Coronary artery (tissue), 2 donors: ENCODE results near the gene KLC1.

ENCODE experiments used
- DNase-seq: peaks from one replicate; pipeline ENCODE4 v3.0.0-alpha.2; 2017; ENCODE audit warnings: low spot score
- H3K27ac ChIP-seq, 2 donors: fragments of 200-600 bp; sonication (generic); one replicate each; pipeline ENCODE4 v1.5.1; 2016 to 2019
- H3K4me3 ChIP-seq: fragments of 200-600 bp; sonication (generic); 2 replicates; pipeline ENCODE4 v1.5.1; 2016; ENCODE audit warnings: mild to moderate bottlenecking, moderate library complexity
- TF ChIP-seq, protein P1 (sequence below): fragments of 200-600 bp; sonication (generic); IDR thresholded peaks from one replicate; pipeline ENCODE4 v1.5.1; 2019; ENCODE audit warnings: antibody characterized with exemption

KLC1 gene

DNA sequence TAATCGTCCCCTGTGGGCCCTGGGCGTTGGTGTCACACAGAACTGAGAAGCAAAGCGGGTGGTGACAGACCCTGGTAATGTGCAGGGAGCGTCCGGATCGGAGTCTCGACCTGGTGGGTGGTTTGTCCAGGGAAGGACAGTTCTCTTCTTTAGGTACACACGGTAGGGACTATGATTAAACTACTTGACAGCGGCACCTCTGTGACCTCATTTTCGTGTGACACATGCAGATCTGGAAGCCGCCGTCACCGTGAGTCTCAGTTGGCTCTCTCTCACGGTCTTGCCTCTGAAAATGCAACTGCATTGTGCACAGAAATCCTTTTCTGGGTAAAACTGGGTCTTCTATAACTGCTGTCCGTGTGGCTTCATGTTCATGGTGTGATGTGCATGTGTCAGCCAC, 54.1 kb downstream of the KLC1 start:
- no peak for DNase-seq
- Histone ChIP-seq H3K27ac (no peak overlapping the region), H3K4me3 (no peak overlapping the region)
- TF ChIP-seq, protein P1, sequence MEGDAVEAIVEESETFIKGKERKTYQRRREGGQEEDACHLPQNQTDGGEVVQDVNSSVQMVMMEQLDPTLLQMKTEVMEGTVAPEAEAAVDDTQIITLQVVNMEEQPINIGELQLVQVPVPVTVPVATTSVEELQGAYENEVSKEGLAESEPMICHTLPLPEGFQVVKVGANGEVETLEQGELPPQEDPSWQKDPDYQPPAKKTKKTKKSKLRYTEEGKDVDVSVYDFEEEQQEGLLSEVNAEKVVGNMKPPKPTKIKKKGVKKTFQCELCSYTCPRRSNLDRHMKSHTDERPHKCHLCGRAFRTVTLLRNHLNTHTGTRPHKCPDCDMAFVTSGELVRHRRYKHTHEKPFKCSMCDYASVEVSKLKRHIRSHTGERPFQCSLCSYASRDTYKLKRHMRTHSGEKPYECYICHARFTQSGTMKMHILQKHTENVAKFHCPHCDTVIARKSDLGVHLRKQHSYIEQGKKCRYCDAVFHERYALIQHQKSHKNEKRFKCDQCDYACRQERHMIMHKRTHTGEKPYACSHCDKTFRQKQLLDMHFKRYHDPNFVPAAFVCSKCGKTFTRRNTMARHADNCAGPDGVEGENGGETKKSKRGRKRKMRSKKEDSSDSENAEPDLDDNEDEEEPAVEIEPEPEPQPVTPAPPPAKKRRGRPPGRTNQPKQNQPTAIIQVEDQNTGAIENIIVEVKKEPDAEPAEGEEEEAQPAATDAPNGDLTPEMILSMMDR = no peak

DNA sequence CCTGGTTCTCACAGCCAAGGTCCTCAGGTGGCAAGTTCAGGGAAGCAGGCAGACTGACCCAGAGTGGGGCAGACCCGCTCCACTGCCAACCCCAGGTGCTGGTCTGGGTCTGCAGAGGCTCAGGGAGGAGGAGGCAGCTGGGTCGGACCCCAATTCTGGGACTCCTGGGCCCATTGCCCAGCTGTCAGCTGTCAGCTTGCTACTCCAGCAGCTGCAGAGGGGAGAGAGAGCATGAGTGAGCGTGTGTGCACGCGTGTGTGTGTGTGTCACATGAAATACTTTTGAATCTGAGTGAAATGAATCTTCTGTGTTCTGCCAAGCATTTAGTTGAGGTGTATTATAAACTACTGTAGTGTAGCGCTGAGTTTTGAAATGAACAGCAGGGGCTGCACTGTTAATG, 55.5 kb downstream of the KLC1 start:
- DNase-seq = no peak
- H3K27ac ChIP-seq = no peak overlapping the region
- no peak overlapping the region for H3K4me3 ChIP-seq
- TF ChIP-seq, protein P1 = no peak

DNA sequence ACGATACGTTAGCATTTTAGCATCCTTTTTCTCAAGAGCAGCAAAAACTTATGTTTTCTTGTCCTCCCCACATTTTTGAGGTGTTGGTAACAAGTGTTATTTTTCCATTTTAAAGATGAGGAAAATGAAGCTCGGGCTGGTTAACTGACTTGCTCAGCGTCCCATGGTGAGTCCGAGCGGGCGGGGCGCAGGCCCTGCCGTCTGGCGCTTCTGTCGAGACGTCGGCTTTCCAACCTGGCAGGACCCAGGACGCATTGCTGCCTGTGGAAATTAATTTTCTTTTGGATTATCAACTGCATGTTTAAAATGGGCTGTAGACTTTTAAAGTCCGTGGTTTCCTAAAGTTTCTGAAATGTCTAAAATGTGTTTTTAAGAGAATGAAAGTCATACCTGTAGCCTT, 55.9 kb downstream of the KLC1 start:
- DNase-seq = no peak
- no peak overlapping the region for H3K27ac ChIP-seq
- TF ChIP-seq, protein P1 = no peak
- H3K4me3 ChIP-seq = no peak overlapping the region

DNA sequence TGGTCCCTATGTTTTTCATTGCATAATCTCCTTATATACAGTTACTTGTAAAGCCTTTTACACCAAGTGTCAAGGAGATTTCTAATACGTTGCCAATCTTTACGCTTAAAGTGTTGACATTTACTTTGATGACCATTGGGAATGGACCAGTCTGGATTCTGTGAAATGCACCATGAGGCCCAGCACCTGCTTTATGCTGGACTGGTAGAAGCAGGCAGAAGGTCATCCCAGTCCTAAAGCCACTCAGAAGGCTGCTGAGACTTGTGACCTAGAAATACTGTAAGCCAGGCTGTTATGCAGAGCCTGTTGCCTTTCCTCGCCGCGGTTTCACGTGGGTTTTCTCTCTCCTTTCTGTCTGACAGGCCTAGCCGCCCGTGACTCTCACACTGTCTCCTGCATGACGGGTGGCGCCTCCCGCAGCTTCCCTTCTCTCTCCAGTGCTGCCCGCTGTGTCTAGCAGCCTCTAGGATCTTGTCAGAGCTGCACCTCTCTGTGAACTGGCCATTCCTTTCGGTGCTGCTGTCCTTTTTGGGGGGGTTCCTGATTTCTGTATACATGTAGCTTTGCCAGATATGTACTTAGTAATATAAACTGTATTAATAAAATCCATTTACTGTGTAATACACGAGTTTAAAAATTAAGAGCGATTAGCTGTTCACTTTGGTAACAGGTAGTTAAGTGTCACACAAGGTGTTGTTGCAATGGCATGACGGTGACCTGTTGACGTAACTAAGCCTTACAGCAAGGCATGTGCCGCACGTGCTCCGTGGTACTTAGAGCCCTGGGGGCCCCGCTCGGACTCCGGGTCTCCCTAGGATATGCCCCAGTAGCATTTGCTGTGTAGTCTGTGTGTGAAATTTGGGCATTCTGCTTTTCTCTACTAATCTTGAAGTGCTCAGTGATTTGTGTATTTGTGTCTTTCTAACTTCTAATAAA, 56.5 kb downstream of the KLC1 start:
- TF ChIP-seq, protein P1 = no peak
- no peak for DNase-seq
- no peak overlapping the region for H3K27ac ChIP-seq
- H3K4me3 ChIP-seq = no peak overlapping the region

DNA sequence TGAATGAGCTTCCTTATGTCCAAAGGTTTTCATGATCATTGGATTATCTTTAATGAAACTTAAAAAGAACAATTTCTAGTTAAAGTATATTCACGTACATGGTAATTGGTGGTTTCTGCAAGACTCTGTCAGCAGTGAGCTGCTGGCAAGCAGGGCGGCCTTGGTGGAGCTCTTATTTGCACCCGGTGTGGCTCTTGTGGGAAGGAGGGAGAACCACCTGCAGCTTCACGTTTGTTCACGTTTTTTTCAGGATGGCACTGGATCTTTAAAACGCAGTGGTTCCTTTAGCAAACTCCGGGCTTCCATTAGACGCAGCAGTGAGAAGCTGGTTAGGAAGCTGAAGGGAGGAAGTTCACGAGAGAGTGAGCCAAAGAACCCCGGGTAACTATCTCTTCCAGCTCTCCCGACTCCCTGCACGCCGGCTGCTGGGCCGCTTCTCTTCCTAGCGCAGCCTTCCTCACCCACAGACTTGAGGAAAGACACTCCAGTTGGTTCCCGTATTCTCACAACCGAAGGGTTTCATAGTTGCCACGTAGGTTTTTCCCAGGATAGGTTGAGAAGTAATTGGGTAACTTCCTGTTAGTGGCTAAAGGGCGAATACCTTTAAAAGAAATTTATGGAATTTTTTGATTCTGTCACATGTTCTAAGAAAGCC, 57.9 kb downstream of the KLC1 start:
- TF ChIP-seq, protein P1 = no peak
- Histone ChIP-seq H3K27ac (peak overlapping the region in 1 of 2 donors; percentile 80), H3K4me3 (no peak overlapping the region)
- no peak for DNase-seq

DNA sequence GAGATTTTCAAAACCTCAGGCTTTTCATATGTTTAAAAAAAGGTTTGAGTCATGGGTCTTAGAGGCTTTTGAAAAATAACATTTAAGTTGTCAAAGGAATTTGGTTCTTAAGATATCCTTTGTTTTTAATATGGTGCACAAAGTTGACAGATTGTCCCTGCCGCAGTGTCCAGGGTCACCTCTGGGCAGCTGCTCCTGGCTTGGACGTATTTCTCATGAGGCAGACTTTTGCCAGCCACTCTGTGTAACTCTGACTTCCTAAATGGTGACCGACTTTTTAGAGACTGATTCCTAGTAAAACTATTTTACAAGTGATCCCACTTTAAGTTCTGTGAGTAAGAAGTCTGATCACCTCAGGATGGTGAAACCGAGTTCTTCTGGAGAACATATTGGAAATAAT, 58.7 kb downstream of the KLC1 start:
- DNase-seq = no peak
- TF ChIP-seq, protein P1 = no peak
- Histone ChIP-seq H3K4me3 (no peak overlapping the region), H3K27ac (peak overlapping the region; percentile 44 to 70)

DNA sequence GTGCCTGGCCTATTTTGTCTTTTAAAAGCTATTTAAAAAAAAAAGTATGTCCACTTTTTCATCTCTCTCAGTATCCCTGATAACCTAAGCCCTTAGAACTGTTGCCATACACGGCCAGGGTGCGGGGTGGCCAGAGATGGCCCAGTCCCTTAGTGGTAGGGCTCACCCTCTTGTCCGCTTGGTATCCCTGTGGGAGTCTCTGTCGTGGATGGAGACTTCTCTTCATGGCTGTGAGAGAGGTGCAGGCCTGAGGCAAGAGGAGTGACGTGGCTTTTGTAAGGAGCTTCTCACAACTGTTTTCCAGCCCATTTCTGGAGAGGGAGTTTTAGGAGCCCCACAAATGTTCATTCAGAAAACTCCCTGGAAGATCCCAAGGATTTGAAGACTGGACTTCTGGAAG, 59.4 kb downstream of the KLC1 start:
- Histone ChIP-seq H3K4me3 (no peak overlapping the region), H3K27ac (peak overlapping the region; percentile 44 to 70)
- DNase-seq = no peak
- TF ChIP-seq, protein P1 = no peak
